IMR-90 (cell line): ENCODE results near the gene SPAG7. TPM values are rescaled to one million over a fixed set of nuclear protein-coding genes. Genes with fewer than 3 reads are reported as not detected.

Experiments used
- CHD1 ChIP-seq: IDR thresholded peaks from 2 replicates; pipeline ENCODE4 v1.6.1; 2012; ENCODE audit warnings: low read depth, low read length, improper control_type of control experiment
- MXI1 ChIP-seq: IDR thresholded peaks from 2 replicates; pipeline ENCODE4 v1.6.1; 2012; ENCODE audit warnings: low read depth, mild to moderate bottlenecking, low read length, moderate library complexity, borderline replicate concordance
- NFE2L2 ChIP-seq: fragments of 150-350 bp; IDR thresholded peaks from 2 replicates; pipeline ENCODE4 v1.6.1; 2016; ENCODE audit warnings: low read depth, mild to moderate bottlenecking, low read length
- POLR2A ChIP-seq: IDR thresholded peaks from 2 replicates; pipeline ENCODE4 v1.6.1; 2012; ENCODE audit warnings: mild to moderate bottlenecking, low read depth, low read length
- RAD21 ChIP-seq: IDR thresholded peaks from 2 replicates; pipeline ENCODE4 v1.6.1; 2012; ENCODE audit warnings: low read length, improper control_type of control experiment
- RFX5 ChIP-seq: IDR thresholded peaks from 2 replicates; pipeline ENCODE4 v1.8.0; 2012; ENCODE audit warnings: low read depth, mild to moderate bottlenecking, low read length, moderate library complexity
- USF2 ChIP-seq: fragments of 150-350 bp; IDR thresholded peaks from 2 replicates; pipeline ENCODE4 v1.6.1; 2017; ENCODE audit warnings: mild to moderate bottlenecking, antibody characterized with exemption, low read length, low read depth
- polyA plus RNA-seq, 3 experiments: library from polyadenylated mRNA; depleted of rRNA; stranded (reverse); fragments of >200 nt; gene quantifications; 2 replicates each; pipeline ENCODE4 v1.2.3, GENCODE V29; 2012; ENCODE audit warnings: low replicate concordance in 1 of 3
- total RNA-seq: library from RNA; depleted of rRNA; stranded (reverse); fragments of >200 nt; gene quantifications from 2 replicates; pipeline ENCODE4 v1.2.3, GENCODE V29; 2012

Gene SPAG7
- total and polyA plus RNA-seq, 2 of the 4 experiments (the other 2 are of a cell fraction): 50.2 to 108 TPM

GRCh38 chr17:4945176-4945943, 22.3 kb downstream of the SPAG7 start (continued):
- TF ChIP-seq USF2 (no peak), RFX5 (no peak), CHD1 (no peak), MXI1 (peak; percentile 62; the same call in 1 of the 2 replicates), NFE2L2 (0 out of 2 replicates have a peak, but pooled peaks have one; percentile 19), RAD21 (0 out of 2 replicates have a peak, but pooled peaks have one; percentile 8), POLR2A (peak; percentile 34)
